Measurements from ENCODE around the gene CDH12.
"Not testable (repeated sequence)": the region's sequence is repeated elsewhere in the genome, so short reads cannot be mapped to it uniquely, and the experiment has no call there.

Gene CDH12

GRCh38 chr5:22306011-22306410, 547.1 kb downstream of the CDH12 start:
- no peak for DNase-seq (ENCODE audit: low read depth, low spot score)

- DNase-seq (ENCODE audit: low read depth, low spot score), result no peak
Measured at GRCh38 chr5:22295832-22296231, 557.3 kb downstream of the CDH12 start.

- DNase-seq (ENCODE audit: low read depth, low spot score), result no peak
Measured at GRCh38 chr5:22293147-22293546, 560.0 kb downstream of the CDH12 start.

GRCh38 chr5:22278164-22278563, 575.0 kb downstream of the CDH12 start:
- no peak for DNase-seq (ENCODE audit: low read depth, low spot score)

- no peak for DNase-seq (ENCODE audit: low read depth, low spot score)
Measured at GRCh38 chr5:22277006-22277405, 576.1 kb downstream of the CDH12 start.

- not testable (repeated sequence) for DNase-seq (ENCODE audit: low read depth, low spot score)
Measured at GRCh38 chr5:22265855-22266254, 587.3 kb downstream of the CDH12 start.

- DNase-seq (ENCODE audit: low read depth, low spot score), result no peak
Measured at GRCh38 chr5:22258139-22258538, 595.0 kb downstream of the CDH12 start.

GRCh38 chr5:22250528-22250927, 602.6 kb downstream of the CDH12 start:
- no peak for DNase-seq (ENCODE audit: low read depth, low spot score)

GRCh38 chr5:22249209-22249729, 603.9 kb downstream of the CDH12 start:
- no peak for DNase-seq (ENCODE audit: low read depth, low spot score)

GRCh38 chr5:22245770-22246169, 607.4 kb downstream of the CDH12 start:
- no peak for DNase-seq (ENCODE audit: low read depth, low spot score)

GRCh38 chr5:22242532-22242931, 610.6 kb downstream of the CDH12 start:
- no peak for DNase-seq (ENCODE audit: low read depth, low spot score)

GRCh38 chr5:22238047-22238446, 615.1 kb downstream of the CDH12 start:
- no peak for DNase-seq (ENCODE audit: low read depth, low spot score)

GRCh38 chr5:22226423-22226822, 626.7 kb downstream of the CDH12 start:
- DNase-seq (ENCODE audit: low read depth, low spot score), result no peak

- no peak for DNase-seq (ENCODE audit: low read depth, low spot score)
Measured at GRCh38 chr5:22223079-22223478, 630.1 kb downstream of the CDH12 start.

- not testable (repeated sequence) for DNase-seq (ENCODE audit: low read depth, low spot score)
Measured at GRCh38 chr5:22213703-22214495, 639.2 kb downstream of the CDH12 start.

GRCh38 chr5:22212254-22212991, 640.7 kb downstream of the CDH12 start:
- not testable (repeated sequence) for DNase-seq (ENCODE audit: low read depth, low spot score)

GRCh38 chr5:22208463-22208862, 644.7 kb downstream of the CDH12 start:
- DNase-seq (ENCODE audit: low read depth, low spot score), result not testable (repeated sequence)

- not testable (repeated sequence) for DNase-seq (ENCODE audit: low read depth, low spot score)
Measured at GRCh38 chr5:22188651-22189050, 664.5 kb downstream of the CDH12 start.

- DNase-seq (ENCODE audit: low read depth, low spot score), result not testable (repeated sequence)
Measured at GRCh38 chr5:22187632-22188228, 665.4 kb downstream of the CDH12 start.

- DNase-seq (ENCODE audit: low read depth, low spot score), result not testable (repeated sequence)
Measured at GRCh38 chr5:22169226-22169625, 683.9 kb downstream of the CDH12 start.

GRCh38 chr5:22168704-22169103, 684.4 kb downstream of the CDH12 start:
- DNase-seq (ENCODE audit: low read depth, low spot score), result not testable (repeated sequence)

- DNase-seq (ENCODE audit: low read depth, low spot score), result not testable (repeated sequence)
Measured at GRCh38 chr5:22165931-22166330, 687.2 kb downstream of the CDH12 start.
